Caco-2 (cell line): ENCODE results near the gene UBTD1. TPM values are rescaled to one million over a fixed set of nuclear protein-coding genes. Genes with fewer than 3 reads are reported as not detected.

Source experiments
- BruUV-seq: library from RNA; stranded (reverse); fragments of 400-500 nt; replicated peaks from 2 replicates; lab custom pipeline; 2021; lab: Mats Ljungman, UMichigan
- CTCF ChIA-PET: fragments of 300-600 bp; sonication (Branson Sonifier 250); formaldehyde crosslinking; loops from one replicate; lab custom pipeline; 2022; ENCODE audit warnings: antibody characterized with exemption; lab: Charles Lee
- POLR2A ChIA-PET: fragments of 300-600 bp; sonication (Branson Sonifier 250); formaldehyde crosslinking; loops from one replicate; lab custom pipeline; 2022; ENCODE audit warnings: antibody characterized with exemption; lab: Charles Lee
- DNase-seq, 2 experiments: peaks; one replicate each; pipeline versions ENCODE4 v3.0.0 to v3.0.0-alpha.2; 2020 to 2022
- H3K27me3 ChIP-seq: replicated peaks from 2 replicates; pipeline ENCODE4 v1.6.0; 2011; ENCODE audit warnings: low read length; ENCODE audit not compliant: control insufficient read depth, insufficient read depth
- H3K36me3 ChIP-seq: 2 replicates; pipeline ENCODE4 v1.5.1; 2011; ENCODE audit warnings: low read length; ENCODE audit not compliant: control insufficient read depth, insufficient read depth
- H3K4me1 ChIP-seq: fragments of 250-450 bp; sonication (Bioruptor Pico); 2 replicates; pipeline ENCODE4 v1.5.1; 2020; ENCODE audit warnings: mild to moderate bottlenecking
- H3K4me3 ChIP-seq: 2 replicates; pipeline ENCODE4 v1.5.1; 2011; ENCODE audit warnings: low read depth, mild to moderate bottlenecking, control low read depth, low read length
- H3K9me3 ChIP-seq: fragments of 250-450 bp; sonication (Bioruptor Pico); 2 replicates; pipeline ENCODE4 v1.5.1; 2020; ENCODE audit warnings: mild to moderate bottlenecking, moderate library complexity
- H3K27ac Mint-ChIP-seq: one replicate; pipeline ENCODE4 v1.8.0; 2022; ENCODE audit warnings: mixed read lengths; ENCODE audit not compliant: unreplicated experiment
- H3K27me3 Mint-ChIP-seq: one replicate; pipeline ENCODE4 v1.8.0; 2022; ENCODE audit warnings: mixed read lengths; ENCODE audit not compliant: insufficient read depth, unreplicated experiment
- H3K36me3 Mint-ChIP-seq: one replicate; pipeline ENCODE4 v1.8.0; 2022; ENCODE audit warnings: mild to moderate bottlenecking, mixed read lengths; ENCODE audit not compliant: insufficient read depth, unreplicated experiment
- H3K4me1 Mint-ChIP-seq: one replicate; pipeline ENCODE4 v1.8.0; 2022; ENCODE audit warnings: low read depth, mixed read lengths; ENCODE audit not compliant: unreplicated experiment
- H3K4me3 Mint-ChIP-seq: one replicate; pipeline ENCODE4 v1.8.0; 2022; ENCODE audit warnings: mild to moderate bottlenecking, moderate library complexity, mixed read lengths; ENCODE audit not compliant: unreplicated experiment
- H3K9me3 Mint-ChIP-seq: one replicate; pipeline ENCODE4 v1.8.0; 2022; ENCODE audit warnings: mixed read lengths; ENCODE audit not compliant: unreplicated experiment
- intact Hi-C: fragments of 100-400 bp; cut with micrococcal nuclease; formaldehyde crosslinking; loops from one replicate; pipeline ENCODE4 v1.10.0; 2022; ENCODE audit not compliant: unreplicated experiment
- total RNA-seq: library from RNA; stranded (reverse); gene quantifications from 2 replicates; pipeline ENCODE4 v1.2.3, GENCODE V29; 2022
- TF ChIP-seq, protein P1 (sequence below), 2 experiments: fragments of 200-600 bp in 1 of 2; IDR thresholded peaks; 1 replicate in 1 of 2; 2 replicates in 1 of 2; pipeline versions ENCODE4 v1.5.1 to v1.8.0; 2011 to 2022; ENCODE audit warnings: antibody characterized with exemption in 1 of 2, control low read depth in 1 of 2, inconsistent platforms in 1 of 2, low read depth in 1 of 2, low read length in 1 of 2, mild to moderate bottlenecking in 1 of 2, moderate library complexity in 1 of 2; ENCODE audit not compliant: insufficient read depth in 1 of 2, severe bottlenecking in 1 of 2, unreplicated experiment in 1 of 2

The UBTD1 gene
- total RNA-seq, 1 experiment from 2014 or later: 11.4 TPM

DNA sequence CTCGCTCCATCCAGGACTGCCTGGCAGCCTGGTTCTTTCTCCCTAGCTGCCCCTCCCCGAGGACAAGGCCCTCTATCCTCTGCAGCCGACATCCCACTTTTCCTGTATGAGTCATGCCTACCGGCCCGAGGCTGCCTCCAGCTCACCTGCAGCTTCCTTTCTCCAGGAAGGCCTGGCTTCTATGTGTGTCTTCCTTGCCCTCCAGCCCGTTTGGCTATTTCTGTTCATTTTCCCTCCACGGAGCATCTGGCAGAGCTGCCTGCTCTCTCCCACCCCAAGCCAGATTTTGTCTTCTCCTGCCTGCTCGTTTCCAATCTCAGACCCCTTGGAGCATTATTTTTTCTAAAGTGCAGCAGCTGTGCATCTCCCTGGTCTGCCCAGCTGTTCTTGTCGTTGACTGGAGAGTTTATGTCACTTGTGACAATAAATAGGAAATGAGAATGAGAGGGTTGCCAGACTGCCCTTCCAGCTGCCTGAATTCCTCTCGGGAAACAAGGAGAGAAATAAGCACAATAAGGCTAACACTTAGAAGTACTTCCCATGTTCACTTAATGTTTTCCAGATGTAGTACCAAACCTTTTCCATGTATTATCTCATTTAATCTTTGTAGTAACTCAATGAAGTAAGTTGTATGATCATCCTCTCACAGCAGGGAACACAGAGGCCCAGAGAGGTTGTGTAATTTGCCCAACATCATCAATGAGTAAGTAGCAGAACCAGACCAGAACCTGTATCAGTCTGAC is 19.7 kb downstream of the UBTD1 start:
- no peaks in the 10 kb centered on the region for H3K4me1 ChIP-seq
- H3K4me1 Mint-ChIP-seq: peaks cover 7% of the 10 kb centered on the region
- POLR2A ChIA-PET: no interaction called here
- CTCF ChIA-PET: no interaction called here
- BruUV-seq: no TSS peak
- intact Hi-C loops: no loop called here
- no peak for DNase-seq
- no peaks in the 10 kb centered on the region for H3K9me3 ChIP-seq
- H3K27me3 ChIP-seq: no peaks in the 10 kb centered on the region
- H3K9me3 Mint-ChIP-seq: no peaks in the 10 kb centered on the region
- no peak overlapping the region for H3K4me3 ChIP-seq
- H3K36me3 ChIP-seq: no peaks in the 10 kb centered on the region
- H3K27ac Mint-ChIP-seq: no peak overlapping the region
- no peaks in the 10 kb centered on the region for H3K27me3 Mint-ChIP-seq
- TF ChIP-seq, protein P1, sequence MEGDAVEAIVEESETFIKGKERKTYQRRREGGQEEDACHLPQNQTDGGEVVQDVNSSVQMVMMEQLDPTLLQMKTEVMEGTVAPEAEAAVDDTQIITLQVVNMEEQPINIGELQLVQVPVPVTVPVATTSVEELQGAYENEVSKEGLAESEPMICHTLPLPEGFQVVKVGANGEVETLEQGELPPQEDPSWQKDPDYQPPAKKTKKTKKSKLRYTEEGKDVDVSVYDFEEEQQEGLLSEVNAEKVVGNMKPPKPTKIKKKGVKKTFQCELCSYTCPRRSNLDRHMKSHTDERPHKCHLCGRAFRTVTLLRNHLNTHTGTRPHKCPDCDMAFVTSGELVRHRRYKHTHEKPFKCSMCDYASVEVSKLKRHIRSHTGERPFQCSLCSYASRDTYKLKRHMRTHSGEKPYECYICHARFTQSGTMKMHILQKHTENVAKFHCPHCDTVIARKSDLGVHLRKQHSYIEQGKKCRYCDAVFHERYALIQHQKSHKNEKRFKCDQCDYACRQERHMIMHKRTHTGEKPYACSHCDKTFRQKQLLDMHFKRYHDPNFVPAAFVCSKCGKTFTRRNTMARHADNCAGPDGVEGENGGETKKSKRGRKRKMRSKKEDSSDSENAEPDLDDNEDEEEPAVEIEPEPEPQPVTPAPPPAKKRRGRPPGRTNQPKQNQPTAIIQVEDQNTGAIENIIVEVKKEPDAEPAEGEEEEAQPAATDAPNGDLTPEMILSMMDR (IDR thresholded peaks at IDR 0.05; ENCODE audit: insufficient read depth in 1 of 2, low read depth in 1 of 2, low read length in 1 of 2, severe bottlenecking in 1 of 2, unreplicated experiment in 1 of 2): no peak
- H3K36me3 Mint-ChIP-seq: no peaks in the 10 kb centered on the region
- H3K4me3 Mint-ChIP-seq: no peak overlapping the region

DNA sequence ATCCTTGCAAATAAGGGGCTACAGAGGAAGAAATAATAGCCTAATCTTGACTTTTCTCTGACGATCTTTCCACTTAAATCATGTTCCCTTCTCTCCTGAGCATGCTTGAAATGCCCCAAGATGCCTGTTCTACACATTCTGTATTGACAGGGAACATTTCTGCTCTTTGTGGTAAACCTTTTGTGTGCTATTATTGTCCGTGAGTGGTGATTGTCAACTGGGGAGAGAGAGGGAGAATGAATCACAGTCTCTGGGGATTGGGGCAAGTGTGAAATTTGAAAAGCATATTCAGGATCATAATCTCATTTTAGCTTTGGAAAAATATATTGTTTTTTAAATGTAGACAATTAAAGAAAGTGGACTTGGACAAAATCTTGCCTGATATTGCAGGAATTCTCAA is 20.6 kb downstream of the UBTD1 start:
- intact Hi-C loops: no loop called here
- H3K4me3 Mint-ChIP-seq: no peak overlapping the region
- H3K4me1 ChIP-seq: no peaks in the 10 kb centered on the region
- TF ChIP-seq, protein P1 (IDR thresholded peaks at IDR 0.05; ENCODE audit: insufficient read depth in 1 of 2, low read depth in 1 of 2, low read length in 1 of 2, severe bottlenecking in 1 of 2, unreplicated experiment in 1 of 2): no peak
- H3K9me3 ChIP-seq: no peaks in the 10 kb centered on the region
- no peaks in the 10 kb centered on the region for H3K27me3 Mint-ChIP-seq
- ChIA-PET CTCF (no interaction called here), POLR2A (no interaction called here)
- H3K27me3 ChIP-seq: no peaks in the 10 kb centered on the region
- H3K9me3 Mint-ChIP-seq: no peaks in the 10 kb centered on the region
- BruUV-seq: no TSS peak
- no peaks in the 10 kb centered on the region for H3K36me3 Mint-ChIP-seq
- peaks cover 7% of the 10 kb centered on the region for H3K4me1 Mint-ChIP-seq
- H3K36me3 ChIP-seq: no peaks in the 10 kb centered on the region
- no peak for DNase-seq
- H3K4me3 ChIP-seq: no peak overlapping the region
- no peak overlapping the region for H3K27ac Mint-ChIP-seq

DNA sequence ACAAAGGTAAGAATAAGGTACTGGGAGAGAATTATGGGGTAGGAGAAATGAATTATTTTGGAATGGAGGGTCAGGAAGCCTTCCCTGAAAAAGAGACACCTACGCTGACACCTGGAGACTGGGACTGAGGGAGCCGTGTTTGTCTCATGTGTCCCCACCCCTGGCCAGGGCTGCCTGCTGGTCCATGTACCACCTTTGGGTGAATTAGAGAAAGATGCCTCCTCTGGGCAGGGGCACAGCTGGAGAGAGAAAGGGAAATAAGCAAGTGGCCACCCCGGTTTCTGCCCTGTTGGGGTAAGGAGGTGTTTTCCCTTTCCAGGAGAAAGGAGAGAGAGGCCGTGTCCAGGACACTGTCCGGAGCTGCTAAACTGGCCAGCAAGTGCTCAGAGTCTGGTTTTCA is 21.8 kb downstream of the UBTD1 start:
- no peak overlapping the region for H3K27ac Mint-ChIP-seq
- POLR2A ChIA-PET: no interaction called here
- no peaks in the 10 kb centered on the region for H3K36me3 Mint-ChIP-seq
- H3K4me1 Mint-ChIP-seq: peaks cover 10% of the 10 kb centered on the region
- TF ChIP-seq, protein P1 (IDR thresholded peaks at IDR 0.05; ENCODE audit: insufficient read depth in 1 of 2, low read depth in 1 of 2, low read length in 1 of 2, severe bottlenecking in 1 of 2, unreplicated experiment in 1 of 2): no peak
- no peaks in the 10 kb centered on the region for H3K27me3 Mint-ChIP-seq
- no peak for DNase-seq
- H3K9me3 Mint-ChIP-seq: no peaks in the 10 kb centered on the region
- Histone ChIP-seq H3K9me3 (no peaks in the 10 kb centered on the region), H3K4me3 (no peak overlapping the region), H3K27me3 (no peaks in the 10 kb centered on the region), H3K4me1 (no peaks in the 10 kb centered on the region), H3K36me3 (no peaks in the 10 kb centered on the region)
- CTCF ChIA-PET: no interaction called here
- H3K4me3 Mint-ChIP-seq: no peak overlapping the region
- intact Hi-C loops: no loop called here
- no TSS peak for BruUV-seq
